Smooth muscle cell (in vitro differentiated cells): ENCODE measurements around the gene CFAP221. TPM values are rescaled to one million over a fixed set of nuclear protein-coding genes. Genes with fewer than 3 reads are reported as not detected.

Source experiments
- DNase-seq: peaks from one replicate; lab custom pipeline; 2025; ENCODE audit not compliant: unreplicated experiment; lab: John Stamatoyannopoulos, UW
- H2AFZ ChIP-seq: fragments of 200-600 bp; sonication (generic); 2 replicates; pipeline ENCODE4 v1.6.0; 2016; ENCODE audit warnings: antibody characterized with exemption, low read depth, mild to moderate bottlenecking
- H3F3A ChIP-seq: fragments of 200-600 bp; sonication (generic); 2 replicates; pipeline ENCODE4 v1.6.0; 2017; ENCODE audit warnings: antibody characterized with exemption, low read depth
- H3K27ac ChIP-seq: fragments of 200-600 bp; sonication (generic); 2 replicates; pipeline ENCODE4 v1.5.1; 2016; ENCODE audit warnings: low read depth, mild to moderate bottlenecking
- H3K27me3 ChIP-seq: fragments of 200-600 bp; sonication (generic); 2 replicates; pipeline ENCODE4 v1.6.1; 2016; ENCODE audit warnings: low read depth, mild to moderate bottlenecking
- H3K36me3 ChIP-seq: fragments of 200-600 bp; sonication (generic); 2 replicates; pipeline ENCODE4 v1.5.1; 2016; ENCODE audit warnings: low read depth
- H3K4me1 ChIP-seq: fragments of 200-600 bp; sonication (generic); 2 replicates; pipeline ENCODE4 v1.5.1; 2016; ENCODE audit warnings: low read depth
- H3K4me2 ChIP-seq: fragments of 200-600 bp; sonication (generic); 2 replicates; pipeline ENCODE4 v1.6.0; 2016; ENCODE audit warnings: mild to moderate bottlenecking
- H3K4me3 ChIP-seq: fragments of 200-600 bp; sonication (generic); 2 replicates; pipeline ENCODE4 v1.5.1; 2016; ENCODE audit warnings: mild to moderate bottlenecking
- H3K79me2 ChIP-seq: fragments of 200-600 bp; sonication (generic); 2 replicates; pipeline ENCODE4 v1.6.0; 2016; ENCODE audit warnings: low read depth, mild to moderate bottlenecking
- H3K9ac ChIP-seq: fragments of 200-600 bp; sonication (generic); 2 replicates; pipeline ENCODE4 v1.6.0; 2016; ENCODE audit warnings: low read depth
- H3K9me3 ChIP-seq: fragments of 200-600 bp; sonication (generic); replicated peaks from 2 replicates; pipeline ENCODE4 v1.5.1; 2016; ENCODE audit warnings: low read depth
- H4K20me1 ChIP-seq: fragments of 200-600 bp; sonication (generic); 2 replicates; pipeline ENCODE4 v1.6.0; 2016; ENCODE audit warnings: low read depth
- WGBS: methylation state at CpG from one replicate; pipeline ENCODE4 v1.1.7; 2016; ENCODE audit warnings: low lambda C conversion rate; 5-methylcytosine and 5-hydroxymethylcytosine counted together
- polyA plus RNA-seq: library from polyadenylated mRNA; unstranded; fragments of >200 nt; fragmentation: Nextera tagmentation; extraction: Ambion mirVana; gene quantifications from 2 replicates; pipeline ENCODE4 v1.2.1, GENCODE V29; 2016
- total RNA-seq: library from RNA; depleted of rRNA; stranded (reverse); fragments of >200 nt; gene quantifications from 2 replicates; pipeline ENCODE4 v1.2.3, GENCODE V29; 2014
- TF ChIP-seq, protein P1 (sequence below): fragments of 200-600 bp; sonication (generic); IDR thresholded peaks from 2 replicates; pipeline ENCODE4 v1.5.1; 2017; ENCODE audit warnings: borderline replicate concordance, mild to moderate bottlenecking, antibody characterized with exemption; ENCODE audit not compliant: insufficient read depth, poor library complexity, severe bottlenecking

The CFAP221 gene
- total and polyA plus RNA-seq, 2 experiments from 2014 or later: 0.17 to 0.31 TPM

DNA sequence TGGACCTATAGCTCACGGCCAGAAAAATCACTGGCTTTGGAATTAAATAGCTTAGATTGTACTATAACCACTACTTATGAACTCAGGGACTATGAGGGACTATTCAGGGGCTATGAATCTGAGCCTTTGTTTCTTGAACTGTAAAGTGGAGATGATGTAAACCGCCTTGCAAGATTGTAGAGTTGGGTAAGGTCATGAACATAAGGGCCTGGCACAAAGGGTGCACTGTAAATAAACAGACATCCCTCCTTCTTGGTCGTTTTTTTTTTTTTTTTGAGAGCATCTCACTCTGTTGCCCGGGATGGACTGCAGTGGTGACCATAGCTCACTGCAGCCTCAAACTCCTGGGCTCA, 137.6 kb downstream of the CFAP221 start:
- H3K4me1 ChIP-seq: peaks cover 6% of the 10 kb centered on the region
- no peak for DNase-seq

DNA sequence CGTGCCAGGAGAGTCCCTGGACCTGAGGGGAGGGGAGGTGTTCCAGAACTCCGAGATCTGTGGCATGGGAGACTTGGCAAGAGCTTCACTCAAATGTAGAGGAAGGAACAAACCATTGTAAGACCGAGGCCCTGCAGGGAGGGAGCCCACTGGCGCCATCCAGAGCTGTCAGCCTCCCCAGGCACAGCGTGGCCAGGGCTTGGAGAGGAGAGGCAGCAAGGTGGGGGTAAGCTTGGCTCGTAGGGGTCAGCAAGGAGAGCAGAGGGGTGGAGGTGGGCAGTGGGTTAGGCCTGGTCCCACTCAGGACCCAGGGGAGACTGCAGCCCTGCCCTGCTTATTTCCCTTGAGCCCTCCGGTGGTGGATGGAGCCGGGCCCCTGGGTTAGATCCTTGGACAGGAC, 138.3 kb downstream of the CFAP221 start:
- Histone ChIP-seq H3K9me3 (no peaks in the 10 kb centered on the region), H2AFZ (no peak overlapping the region), H3K4me2 (no peak overlapping the region), H3K4me3 (no peak overlapping the region), H3K27ac (no peak overlapping the region), H3K4me1 (peaks cover 6% of the 10 kb centered on the region), H3F3A (no peaks in the 10 kb centered on the region), H3K27me3 (no peaks in the 10 kb centered on the region), H4K20me1 (peaks cover 5% of the 10 kb centered on the region), H3K79me2 (peaks cover 4% of the 10 kb centered on the region), H3K36me3 (no peaks in the 10 kb centered on the region), H3K9ac (no peak overlapping the region)
- TF ChIP-seq, protein P1, sequence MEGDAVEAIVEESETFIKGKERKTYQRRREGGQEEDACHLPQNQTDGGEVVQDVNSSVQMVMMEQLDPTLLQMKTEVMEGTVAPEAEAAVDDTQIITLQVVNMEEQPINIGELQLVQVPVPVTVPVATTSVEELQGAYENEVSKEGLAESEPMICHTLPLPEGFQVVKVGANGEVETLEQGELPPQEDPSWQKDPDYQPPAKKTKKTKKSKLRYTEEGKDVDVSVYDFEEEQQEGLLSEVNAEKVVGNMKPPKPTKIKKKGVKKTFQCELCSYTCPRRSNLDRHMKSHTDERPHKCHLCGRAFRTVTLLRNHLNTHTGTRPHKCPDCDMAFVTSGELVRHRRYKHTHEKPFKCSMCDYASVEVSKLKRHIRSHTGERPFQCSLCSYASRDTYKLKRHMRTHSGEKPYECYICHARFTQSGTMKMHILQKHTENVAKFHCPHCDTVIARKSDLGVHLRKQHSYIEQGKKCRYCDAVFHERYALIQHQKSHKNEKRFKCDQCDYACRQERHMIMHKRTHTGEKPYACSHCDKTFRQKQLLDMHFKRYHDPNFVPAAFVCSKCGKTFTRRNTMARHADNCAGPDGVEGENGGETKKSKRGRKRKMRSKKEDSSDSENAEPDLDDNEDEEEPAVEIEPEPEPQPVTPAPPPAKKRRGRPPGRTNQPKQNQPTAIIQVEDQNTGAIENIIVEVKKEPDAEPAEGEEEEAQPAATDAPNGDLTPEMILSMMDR: no peak
- WGBS: 97% methylated on average over 8 of the region's 8 CpGs
- DNase-seq: no peak

More for the DNA sequence above, 137.6 kb downstream of the CFAP221 start:
- no peaks in the 10 kb centered on the region for H3K27me3 ChIP-seq
- H4K20me1 ChIP-seq: peaks cover 5% of the 10 kb centered on the region
- no peak overlapping the region for H3K4me3 ChIP-seq
- TF ChIP-seq, protein P1: no peak
- no peak overlapping the region for H2AFZ ChIP-seq
- no peaks in the 10 kb centered on the region for H3K9me3 ChIP-seq
- H3K4me2 ChIP-seq: no peak overlapping the region
- 74% methylated on average over 4 of the region's 4 CpGs for WGBS
- H3K79me2 ChIP-seq: peaks cover 4% of the 10 kb centered on the region
- H3K9ac ChIP-seq: no peak overlapping the region
- no peaks in the 10 kb centered on the region for H3F3A ChIP-seq
- H3K27ac ChIP-seq: no peak overlapping the region
- no peaks in the 10 kb centered on the region for H3K36me3 ChIP-seq

DNA sequence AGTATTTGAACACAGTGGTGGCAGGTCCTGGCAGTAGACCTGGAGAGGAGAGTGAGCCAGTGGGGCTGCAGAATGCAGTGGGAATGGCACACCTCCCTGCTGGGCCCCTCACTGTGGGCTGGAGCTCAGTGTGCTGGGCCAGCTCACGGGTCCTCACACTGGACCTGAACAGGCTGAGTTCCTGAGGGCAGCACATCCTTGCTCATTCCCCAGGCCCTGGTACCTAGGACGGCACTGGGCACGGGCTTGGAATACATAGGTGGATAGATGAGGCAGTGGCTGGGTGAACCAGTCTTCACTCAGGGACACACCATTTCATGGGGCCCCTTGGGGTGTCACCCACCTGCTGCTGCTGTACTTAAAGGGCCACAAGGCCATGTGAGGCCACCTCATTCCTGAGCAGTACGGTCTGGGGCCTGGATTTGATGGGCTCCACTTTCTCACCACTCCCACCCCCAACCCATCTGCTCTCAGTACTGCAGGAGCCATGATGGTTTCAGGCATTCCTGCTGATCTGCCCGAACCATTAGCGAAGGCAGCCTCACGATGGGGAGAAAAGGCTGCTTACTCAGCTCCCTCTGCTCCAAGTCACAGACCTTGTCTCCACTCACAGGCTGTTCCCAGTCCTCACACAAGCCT, 138.9 kb downstream of the CFAP221 start:
- H3K4me3 ChIP-seq: no peak overlapping the region
- TF ChIP-seq, protein P1: no peak
- DNase-seq: no peak
- peaks cover 5% of the 10 kb centered on the region for H4K20me1 ChIP-seq
- no peak overlapping the region for H2AFZ ChIP-seq
- no peak overlapping the region for H3K4me2 ChIP-seq
- 74% methylated on average over 7 of the region's 7 CpGs for WGBS
- H3K27ac ChIP-seq: no peak overlapping the region
- peaks cover 4% of the 10 kb centered on the region for H3K79me2 ChIP-seq
- H3K4me1 ChIP-seq: peaks cover 6% of the 10 kb centered on the region
- no peaks in the 10 kb centered on the region for H3K27me3 ChIP-seq
- H3K9ac ChIP-seq: no peak overlapping the region
- no peaks in the 10 kb centered on the region for H3K36me3 ChIP-seq
- no peaks in the 10 kb centered on the region for H3F3A ChIP-seq
- H3K9me3 ChIP-seq: no peaks in the 10 kb centered on the region
